Glutamatergic neuron (in vitro differentiated cells): ENCODE data around the gene CTNNA2. TPM values are rescaled to one million over a fixed set of nuclear protein-coding genes. Genes with fewer than 3 reads are reported as not detected.

Experiments used
- DNase-seq: peaks from one replicate; pipeline ENCODE4 v3.0.0; 2022
- H3K27ac Mint-ChIP-seq: one replicate; pipeline ENCODE4 v1.8.0; 2020; ENCODE audit warnings: mild to moderate bottlenecking, mixed read lengths, inconsistent platforms; ENCODE audit not compliant: unreplicated experiment
- H3K27me3 Mint-ChIP-seq: one replicate; pipeline ENCODE4 v1.8.0; 2020; ENCODE audit warnings: mild to moderate bottlenecking, moderate library complexity, mixed read lengths, inconsistent platforms; ENCODE audit not compliant: unreplicated experiment
- H3K36me3 Mint-ChIP-seq: one replicate; pipeline ENCODE4 v1.8.0; 2020; ENCODE audit warnings: mild to moderate bottlenecking, mixed read lengths, inconsistent platforms; ENCODE audit not compliant: unreplicated experiment
- H3K4me1 Mint-ChIP-seq: one replicate; pipeline ENCODE4 v1.8.0; 2020; ENCODE audit warnings: mild to moderate bottlenecking, low read depth, mixed read lengths, inconsistent platforms; ENCODE audit not compliant: unreplicated experiment
- H3K4me3 Mint-ChIP-seq: one replicate; pipeline ENCODE4 v1.8.0; 2020; ENCODE audit warnings: mild to moderate bottlenecking, mixed read lengths, inconsistent platforms; ENCODE audit not compliant: unreplicated experiment
- H3K9me3 Mint-ChIP-seq: one replicate; pipeline ENCODE4 v1.8.0; 2020; ENCODE audit warnings: mild to moderate bottlenecking, moderate library complexity, mixed read lengths, inconsistent platforms; ENCODE audit not compliant: unreplicated experiment
- total RNA-seq: library from RNA; stranded (reverse); fragmentation: NEBNext Ultra II Directional; extraction: Animal tissue kit (Norgen Biotek cat#: 25700); gene quantifications from one replicate; pipeline ENCODE4 v1.2.1, GENCODE V29; 2021; ENCODE audit not compliant: unreplicated experiment
- TF ChIP-seq, protein P1 (sequence below): fragments of 200-600 bp; sonication (generic); IDR thresholded peaks from one replicate; pipeline ENCODE4 v1.5.0; 2021; ENCODE audit not compliant: partially characterized antibody, unreplicated experiment

Gene CTNNA2
- total RNA-seq, 1 donor from 2014 or later = 76.2 TPM

- H3K9me3 Mint-ChIP-seq = no peaks in the 10 kb centered on the region
- no peaks in the 10 kb centered on the region for H3K36me3 Mint-ChIP-seq
- TF ChIP-seq, protein P1, sequence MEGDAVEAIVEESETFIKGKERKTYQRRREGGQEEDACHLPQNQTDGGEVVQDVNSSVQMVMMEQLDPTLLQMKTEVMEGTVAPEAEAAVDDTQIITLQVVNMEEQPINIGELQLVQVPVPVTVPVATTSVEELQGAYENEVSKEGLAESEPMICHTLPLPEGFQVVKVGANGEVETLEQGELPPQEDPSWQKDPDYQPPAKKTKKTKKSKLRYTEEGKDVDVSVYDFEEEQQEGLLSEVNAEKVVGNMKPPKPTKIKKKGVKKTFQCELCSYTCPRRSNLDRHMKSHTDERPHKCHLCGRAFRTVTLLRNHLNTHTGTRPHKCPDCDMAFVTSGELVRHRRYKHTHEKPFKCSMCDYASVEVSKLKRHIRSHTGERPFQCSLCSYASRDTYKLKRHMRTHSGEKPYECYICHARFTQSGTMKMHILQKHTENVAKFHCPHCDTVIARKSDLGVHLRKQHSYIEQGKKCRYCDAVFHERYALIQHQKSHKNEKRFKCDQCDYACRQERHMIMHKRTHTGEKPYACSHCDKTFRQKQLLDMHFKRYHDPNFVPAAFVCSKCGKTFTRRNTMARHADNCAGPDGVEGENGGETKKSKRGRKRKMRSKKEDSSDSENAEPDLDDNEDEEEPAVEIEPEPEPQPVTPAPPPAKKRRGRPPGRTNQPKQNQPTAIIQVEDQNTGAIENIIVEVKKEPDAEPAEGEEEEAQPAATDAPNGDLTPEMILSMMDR = no peak
- H3K4me1 Mint-ChIP-seq = peaks cover 3% of the 10 kb centered on the region
- H3K4me3 Mint-ChIP-seq = no peak overlapping the region
- H3K27ac Mint-ChIP-seq = no peak overlapping the region
- H3K27me3 Mint-ChIP-seq = no peaks in the 10 kb centered on the region
- DNase-seq = no peak
These were observed 775.7 kb downstream of the CTNNA2 start for GRCh38 chr2:80288576-80288975.

GRCh38 chr2:80291656-80292055 is 778.8 kb downstream of the CTNNA2 start:
- H3K4me3 Mint-ChIP-seq = no peak overlapping the region

DNA sequence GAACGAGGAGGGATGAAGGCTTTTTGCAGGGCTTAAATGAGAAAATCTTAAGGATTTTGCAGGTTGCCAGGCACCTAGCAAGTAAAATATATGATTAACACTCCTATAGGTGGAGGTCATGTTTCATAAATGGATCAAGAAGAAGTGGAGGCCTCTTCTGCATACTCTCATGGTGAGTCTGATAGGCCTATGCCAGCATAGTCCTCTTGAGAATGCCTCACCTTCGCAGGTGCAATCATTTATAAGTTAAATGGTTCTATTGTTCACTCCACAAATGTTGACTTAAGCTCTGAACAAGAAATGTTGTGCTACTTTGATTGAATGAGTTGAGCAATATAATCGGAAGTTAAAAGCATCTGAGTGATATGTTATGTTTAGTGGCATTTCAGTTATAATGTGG is 779.6 kb downstream of the CTNNA2 start:
- no peaks in the 10 kb centered on the region for H3K36me3 Mint-ChIP-seq
- H3K27me3 Mint-ChIP-seq = no peaks in the 10 kb centered on the region
- no peak for DNase-seq
- no peak overlapping the region for H3K27ac Mint-ChIP-seq
- peaks cover 2% of the 10 kb centered on the region for H3K9me3 Mint-ChIP-seq
- H3K4me3 Mint-ChIP-seq = no peak overlapping the region
- H3K4me1 Mint-ChIP-seq = peaks cover 13% of the 10 kb centered on the region
- TF ChIP-seq, protein P1 = no peak

More at GRCh38 chr2:80291656-80292055, 778.8 kb downstream of the CTNNA2 start:
- H3K27ac Mint-ChIP-seq = no peak overlapping the region
- no peaks in the 10 kb centered on the region for H3K9me3 Mint-ChIP-seq
- no peaks in the 10 kb centered on the region for H3K36me3 Mint-ChIP-seq
- no peak for DNase-seq
- H3K27me3 Mint-ChIP-seq = no peaks in the 10 kb centered on the region
- H3K4me1 Mint-ChIP-seq = peaks cover 13% of the 10 kb centered on the region
- TF ChIP-seq, protein P1 = no peak

DNA sequence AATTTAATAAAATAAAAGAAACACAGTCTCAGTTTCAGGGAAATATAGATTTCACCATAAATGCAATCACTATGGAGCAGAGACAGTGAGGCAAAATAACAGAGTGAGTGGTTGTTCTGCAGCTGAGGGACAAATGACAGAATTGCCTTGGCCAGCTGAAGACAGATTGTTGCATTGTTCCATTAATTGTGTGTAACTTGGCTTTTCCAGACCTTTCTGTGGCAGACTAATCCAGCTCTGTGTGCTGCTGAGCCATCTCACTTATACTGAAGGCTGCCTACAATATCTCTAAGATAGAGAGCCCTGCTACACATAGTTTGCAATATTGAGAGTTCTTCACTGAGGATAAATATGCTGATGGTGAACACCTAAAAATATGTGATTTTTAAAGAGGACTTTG is 780.2 kb downstream of the CTNNA2 start:
- H3K4me3 Mint-ChIP-seq = no peak overlapping the region
- no peaks in the 10 kb centered on the region for H3K36me3 Mint-ChIP-seq
- no peaks in the 10 kb centered on the region for H3K27me3 Mint-ChIP-seq
- H3K27ac Mint-ChIP-seq = no peak overlapping the region
- TF ChIP-seq, protein P1 = no peak
- no peak for DNase-seq
- peaks cover 2% of the 10 kb centered on the region for H3K9me3 Mint-ChIP-seq
- peaks cover 13% of the 10 kb centered on the region for H3K4me1 Mint-ChIP-seq

DNA sequence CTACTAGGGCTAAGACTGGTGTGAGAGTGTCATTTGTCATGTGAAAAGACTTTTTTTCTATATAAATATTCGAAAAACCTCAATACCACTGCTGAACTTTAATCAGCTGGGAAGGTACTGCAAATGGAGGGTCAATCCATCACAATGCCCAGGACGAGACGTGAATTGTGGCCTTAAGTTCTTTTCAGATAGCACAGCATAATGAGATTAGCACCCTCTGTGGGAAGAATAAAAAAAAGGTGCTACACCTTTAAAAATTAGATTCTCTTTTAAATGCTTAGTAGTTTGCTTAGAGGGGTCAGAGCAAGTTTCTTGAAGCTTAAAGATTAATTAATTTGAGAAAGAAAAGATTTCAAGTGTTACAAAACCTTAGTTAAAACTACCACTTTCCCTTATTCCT is 786.1 kb downstream of the CTNNA2 start:
- H3K27ac Mint-ChIP-seq = no peak overlapping the region
- no peaks in the 10 kb centered on the region for H3K36me3 Mint-ChIP-seq
- H3K9me3 Mint-ChIP-seq = peaks cover 16% of the 10 kb centered on the region
- no peak for DNase-seq
- peaks cover 22% of the 10 kb centered on the region for H3K27me3 Mint-ChIP-seq
- TF ChIP-seq, protein P1 = no peak
- peaks cover 20% of the 10 kb centered on the region for H3K4me1 Mint-ChIP-seq
- no peak overlapping the region for H3K4me3 Mint-ChIP-seq
